GM12891 (cell line): ENCODE measurements around the gene SKIL.

ENCODE experiments used
- POLR2A ChIP-seq: IDR thresholded peaks from 2 replicates; pipeline ENCODE4 v1.6.1; 2011; ENCODE audit warnings: low read depth, low read length, control low read depth
- POLR2AphosphoS5 ChIP-seq: IDR thresholded peaks from 2 replicates; pipeline ENCODE4 v1.6.1; 2011; ENCODE audit warnings: low read depth, low read length, control low read depth
- POU2F2 ChIP-seq: IDR thresholded peaks from 2 replicates; pipeline ENCODE4 v1.6.1; 2011; ENCODE audit warnings: low read depth, mild to moderate bottlenecking, control low read depth, low read length, moderate library complexity
- SPI1 ChIP-seq: IDR thresholded peaks from 2 replicates; pipeline ENCODE4 v1.6.1; 2011; ENCODE audit warnings: low read depth, low read length, control low read depth
- TAF1 ChIP-seq: IDR thresholded peaks from 2 replicates; pipeline ENCODE4 v1.6.1; 2011; ENCODE audit warnings: low read depth, low read length, control low read depth

GRCh38 chr3:170364965-170365364, 7.5 kb downstream of the SKIL start:
- TF ChIP-seq POU2F2 (no peak), POLR2A (no peak), TAF1 (no peak), SPI1 (no peak), POLR2AphosphoS5 (no peak)
